HG03521 (cell line): ENCODE data around the gene SMTN.

Source experiments
- ATAC-seq: cut with Tn5 transposase; IDR thresholded peaks from one replicate; pipeline ENCODE4 v1.9.1; 2021; ENCODE audit warnings: mild to moderate bottlenecking, moderate library complexity; ENCODE audit not compliant: unreplicated experiment

SMTN gene

DNA sequence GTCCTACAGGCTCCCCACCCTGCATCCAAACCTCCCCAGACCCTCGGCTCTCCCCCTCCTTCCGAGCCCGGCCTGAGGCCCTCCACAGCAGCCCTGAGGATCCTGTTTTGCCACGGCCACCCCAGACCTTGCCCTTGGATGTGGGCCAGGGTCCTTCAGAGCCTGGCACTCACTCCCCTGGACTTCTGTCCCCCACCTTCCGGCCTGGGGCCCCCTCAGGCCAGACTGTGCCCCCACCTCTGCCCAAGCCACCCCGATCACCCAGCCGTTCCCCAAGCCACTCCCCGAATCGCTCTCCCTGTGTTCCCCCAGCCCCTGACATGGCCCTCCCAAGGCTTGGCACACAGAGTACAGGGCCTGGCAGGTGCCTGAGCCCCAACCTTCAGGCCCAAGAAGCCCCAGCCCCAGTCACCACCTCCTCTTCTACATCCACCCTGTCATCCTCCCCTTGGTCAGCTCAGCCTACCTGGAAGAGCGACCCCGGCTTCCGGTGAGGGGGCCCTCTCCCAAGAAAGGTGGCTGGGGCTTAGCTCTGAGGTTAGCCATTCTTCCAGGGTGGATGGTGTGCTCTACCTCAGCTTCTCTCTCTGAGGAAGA lies 44.5 kb downstream of the SMTN start:
- no peak for ATAC-seq

DNA sequence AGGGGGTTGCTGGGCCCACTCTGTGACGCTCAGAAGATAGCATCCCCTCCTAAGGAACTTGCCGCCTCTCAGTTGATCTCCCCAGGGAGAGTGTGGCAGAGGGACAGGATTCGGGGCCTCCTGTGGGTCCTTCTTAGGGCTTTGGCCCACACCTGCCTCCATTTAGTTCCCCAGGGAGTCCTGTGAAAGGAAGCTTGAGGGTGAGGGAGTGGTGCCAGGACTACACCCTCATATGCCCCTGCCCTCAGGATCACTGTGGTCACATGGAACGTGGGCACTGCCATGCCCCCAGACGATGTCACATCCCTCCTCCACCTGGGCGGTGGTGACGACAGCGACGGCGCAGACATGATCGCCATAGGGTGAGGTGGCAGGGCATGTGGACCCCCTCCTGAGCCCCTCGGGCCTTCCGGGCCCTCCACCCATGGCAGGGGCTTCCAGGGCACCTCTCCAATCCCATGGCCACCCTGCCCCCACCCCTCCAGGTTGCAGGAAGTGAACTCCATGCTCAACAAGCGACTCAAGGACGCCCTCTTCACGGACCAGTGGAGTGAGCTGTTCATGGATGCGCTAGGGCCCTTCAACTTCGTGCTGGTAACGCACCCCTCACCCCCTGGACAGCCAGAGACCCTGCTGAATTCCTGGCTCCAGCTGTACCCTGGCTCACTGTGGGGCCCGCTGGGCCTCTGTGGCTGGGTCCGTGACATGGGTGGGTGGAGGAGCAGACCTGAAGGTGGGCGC lies 45.2 kb downstream of the SMTN start:
- ATAC-seq: no peak

DNA sequence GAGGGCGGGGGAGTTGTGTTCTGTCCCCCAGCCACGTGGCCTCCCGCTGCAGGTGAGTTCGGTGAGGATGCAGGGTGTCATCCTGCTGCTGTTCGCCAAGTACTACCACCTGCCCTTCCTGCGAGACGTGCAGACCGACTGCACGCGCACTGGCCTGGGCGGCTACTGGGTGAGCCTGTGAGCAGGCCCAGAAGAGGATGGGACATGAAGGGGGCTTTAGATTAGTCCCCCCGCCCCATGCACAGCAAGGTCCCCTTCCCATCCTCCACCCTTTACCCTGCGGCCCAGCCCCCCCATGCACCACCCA lies 45.7 kb downstream of the SMTN start:
- no peak for ATAC-seq

DNA sequence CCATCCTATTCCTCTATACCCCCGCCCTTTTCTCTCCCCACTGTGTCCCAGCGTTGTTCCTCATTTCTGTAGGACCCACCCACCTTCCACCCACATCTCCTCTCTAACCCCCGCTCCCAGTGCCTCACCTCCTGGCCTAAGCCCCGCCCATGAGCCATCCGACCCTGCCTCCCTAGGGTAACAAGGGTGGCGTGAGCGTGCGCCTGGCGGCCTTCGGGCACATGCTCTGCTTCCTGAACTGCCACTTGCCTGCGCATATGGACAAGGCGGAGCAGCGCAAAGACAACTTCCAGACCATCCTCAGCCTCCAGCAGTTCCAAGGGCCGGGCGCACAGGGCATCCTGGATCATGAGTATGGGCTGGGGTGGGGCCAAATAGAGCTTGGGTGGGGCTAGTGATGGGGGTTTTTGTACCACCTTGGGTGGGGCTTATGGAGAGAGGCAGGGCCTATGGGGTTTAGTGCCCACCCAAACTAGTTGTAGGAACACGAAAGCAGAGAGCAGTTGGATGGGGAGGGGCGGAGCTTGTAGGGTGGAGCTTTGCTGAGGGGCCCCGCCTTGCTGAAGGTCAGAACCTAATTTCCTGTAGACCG lies 46.2 kb downstream of the SMTN start:
- no peak for ATAC-seq

DNA sequence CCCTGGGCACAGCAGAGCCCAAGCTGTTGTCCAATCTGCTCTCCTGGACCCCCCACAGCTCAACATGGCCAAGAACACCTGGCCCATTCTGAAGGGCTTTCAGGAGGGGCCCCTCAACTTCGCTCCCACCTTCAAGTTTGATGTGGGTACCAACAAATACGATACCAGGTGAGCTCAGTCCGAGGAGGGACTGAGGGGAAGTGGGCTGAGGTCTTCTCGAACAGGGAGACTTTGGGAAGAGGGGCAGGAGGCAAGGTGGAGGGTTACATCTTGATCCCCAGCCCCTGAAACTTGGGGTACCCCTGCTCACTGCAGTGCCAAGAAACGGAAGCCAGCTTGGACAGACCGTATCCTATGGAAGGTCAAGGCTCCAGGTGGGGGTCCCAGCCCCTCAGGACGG lies 47.0 kb downstream of the SMTN start:
- ATAC-seq: no peak

DNA sequence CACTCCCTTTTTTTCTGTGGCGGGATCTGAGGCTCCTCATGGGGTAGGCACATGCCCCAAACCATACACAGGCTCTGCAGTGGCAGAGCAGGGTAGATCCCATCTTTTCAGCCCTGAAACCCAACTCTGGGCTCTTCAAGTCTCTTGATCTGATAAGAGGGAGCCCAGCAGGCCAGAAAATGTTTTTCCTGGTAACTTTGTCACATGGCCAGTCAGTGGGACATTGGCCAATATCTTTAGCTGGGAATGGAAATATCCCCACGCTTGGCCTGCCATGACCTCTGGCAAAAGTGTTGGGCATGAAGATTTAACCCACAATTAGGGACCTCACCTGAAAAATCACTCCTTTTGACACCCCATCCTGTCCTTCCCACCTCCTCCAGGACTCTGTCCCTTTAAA lies 49.8 kb downstream of the SMTN start:
- ATAC-seq: no peak

DNA sequence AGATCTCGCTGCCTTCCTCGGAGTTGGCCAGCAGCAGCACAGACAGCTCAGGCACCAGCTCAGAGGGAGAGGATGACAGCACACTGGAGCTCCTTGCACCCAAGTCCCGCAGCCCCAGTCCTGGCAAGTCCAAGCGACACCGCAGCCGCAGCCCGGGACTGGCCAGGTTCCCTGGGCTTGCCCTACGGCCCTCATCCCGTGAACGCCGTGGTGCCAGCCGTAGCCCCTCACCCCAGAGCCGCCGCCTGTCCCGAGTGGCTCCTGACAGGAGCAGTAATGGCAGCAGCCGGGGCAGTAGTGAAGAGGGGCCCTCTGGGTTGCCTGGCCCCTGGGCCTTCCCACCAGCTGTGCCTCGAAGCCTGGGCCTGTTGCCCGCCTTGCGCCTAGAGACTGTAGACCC lies 52.8 kb downstream of the SMTN start:
- no peak for ATAC-seq

DNA sequence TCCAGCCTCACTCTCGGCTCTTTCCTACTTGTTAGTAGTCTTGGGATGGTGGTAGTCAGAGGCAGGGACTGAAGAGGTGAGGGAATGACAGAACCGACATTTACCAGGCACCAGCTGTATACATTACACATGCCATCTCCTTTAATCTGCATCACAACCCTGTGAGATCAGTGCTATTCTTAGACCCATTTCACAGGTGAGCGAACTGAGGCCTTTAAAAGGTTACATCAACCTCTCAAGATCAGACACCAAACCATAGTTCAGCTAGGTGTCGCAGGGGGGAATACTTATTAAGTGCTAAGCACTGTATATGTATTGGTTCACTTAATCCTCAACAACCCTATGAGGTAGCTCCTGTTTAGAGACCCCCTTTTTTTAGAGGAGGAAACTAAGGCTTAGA lies 53.6 kb downstream of the SMTN start:
- ATAC-seq: no peak

DNA sequence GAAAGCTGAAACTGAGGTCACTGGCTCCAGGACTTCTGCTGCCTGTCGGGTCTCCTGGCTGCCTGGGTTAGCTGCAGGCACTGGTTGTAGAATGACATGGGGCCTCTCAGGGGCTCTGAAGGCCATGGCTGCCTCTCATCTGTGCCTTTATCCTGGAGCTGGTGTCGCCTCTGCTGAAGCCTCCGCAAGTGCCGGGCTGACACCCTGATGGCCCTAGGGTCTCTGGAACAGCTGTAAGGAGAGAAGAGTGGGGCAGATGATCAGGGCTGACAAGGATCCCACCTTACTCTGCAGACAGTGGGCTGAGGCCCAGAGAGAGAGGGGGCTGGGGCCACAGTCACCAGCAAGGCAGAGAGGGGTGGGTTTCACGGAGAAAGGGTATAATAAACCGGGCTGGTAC lies 54.6 kb downstream of the SMTN start:
- no peak for ATAC-seq

DNA sequence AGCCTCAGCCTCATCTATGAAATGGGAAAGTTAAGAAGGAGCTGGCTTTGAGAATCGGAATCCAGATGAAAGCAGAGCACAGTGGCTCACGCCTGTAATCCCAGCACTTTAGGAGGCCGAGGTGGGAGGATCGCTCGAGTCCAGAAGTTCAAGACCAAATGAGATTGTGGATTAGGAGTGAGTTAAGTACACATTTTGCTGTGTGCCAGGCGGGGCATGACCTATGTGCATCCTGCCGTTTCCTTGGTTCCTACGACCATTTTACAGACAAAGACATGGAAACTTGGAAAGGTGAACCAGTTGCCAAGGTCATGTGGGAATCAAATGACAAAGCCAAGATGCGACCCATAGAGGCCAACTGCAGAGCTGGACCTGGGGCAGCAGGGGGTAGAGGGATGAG lies 55.0 kb downstream of the SMTN start:
- ATAC-seq: no peak

DNA sequence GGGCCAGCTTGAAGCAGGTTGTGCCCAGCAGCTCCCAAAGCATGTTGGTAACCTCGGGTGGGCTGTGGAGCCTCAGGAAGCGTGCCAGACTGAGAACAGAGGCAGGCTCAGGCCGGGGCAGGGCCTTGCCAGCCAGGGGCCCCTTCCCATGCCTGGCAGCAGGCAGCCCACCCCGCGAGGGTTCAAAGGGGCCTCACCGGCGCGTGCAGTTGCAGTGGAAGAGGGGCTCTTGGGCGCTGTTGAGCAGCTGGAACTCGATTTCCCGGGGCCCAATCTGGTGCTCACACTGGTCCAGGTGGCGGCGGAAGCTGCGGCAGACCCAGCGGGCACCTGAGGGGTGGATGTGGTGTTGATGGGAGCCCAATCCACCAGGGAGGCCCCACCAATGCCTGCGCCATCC lies 55.6 kb downstream of the SMTN start:
- ATAC-seq: no peak

DNA sequence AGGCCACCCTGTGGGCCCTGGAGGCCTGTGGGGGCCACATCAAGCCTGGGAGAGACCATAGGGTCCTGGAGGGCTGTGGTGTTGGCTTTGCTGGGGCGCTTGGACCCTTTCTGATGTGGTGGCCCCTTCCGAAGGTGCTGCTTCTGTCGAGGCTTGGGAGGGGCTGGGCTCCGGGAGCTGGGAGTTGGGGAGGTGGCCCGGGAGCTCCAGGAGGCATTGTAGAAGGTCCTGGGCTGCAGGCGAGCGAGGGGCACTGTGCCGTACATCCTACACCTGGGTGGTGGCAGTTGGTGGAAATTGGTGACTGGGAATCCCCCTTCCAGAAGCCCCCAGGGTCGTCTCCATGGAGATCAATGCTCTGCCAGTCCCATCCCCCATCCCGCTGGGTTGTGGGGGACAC lies 56.6 kb downstream of the SMTN start:
- ATAC-seq: no peak

DNA sequence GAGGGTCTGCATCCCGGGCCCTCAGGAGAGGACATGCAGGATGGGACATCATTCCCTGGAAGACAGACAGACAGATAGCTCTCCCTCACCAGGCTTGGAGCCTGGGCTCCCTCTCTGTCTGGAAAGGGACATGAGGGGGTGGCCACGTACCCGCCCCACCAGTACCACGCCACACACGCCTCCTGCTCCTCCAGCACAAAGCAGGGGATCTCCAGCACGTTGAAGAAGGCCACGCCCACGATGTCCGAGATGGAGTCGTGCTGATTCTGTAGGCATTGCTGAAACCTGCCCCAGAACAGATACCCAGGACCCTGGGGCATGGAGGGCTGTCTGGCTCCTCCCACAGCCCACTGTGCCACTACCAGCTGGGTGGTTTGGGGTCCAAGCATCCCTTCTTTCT lies 57.0 kb downstream of the SMTN start:
- no peak for ATAC-seq

DNA sequence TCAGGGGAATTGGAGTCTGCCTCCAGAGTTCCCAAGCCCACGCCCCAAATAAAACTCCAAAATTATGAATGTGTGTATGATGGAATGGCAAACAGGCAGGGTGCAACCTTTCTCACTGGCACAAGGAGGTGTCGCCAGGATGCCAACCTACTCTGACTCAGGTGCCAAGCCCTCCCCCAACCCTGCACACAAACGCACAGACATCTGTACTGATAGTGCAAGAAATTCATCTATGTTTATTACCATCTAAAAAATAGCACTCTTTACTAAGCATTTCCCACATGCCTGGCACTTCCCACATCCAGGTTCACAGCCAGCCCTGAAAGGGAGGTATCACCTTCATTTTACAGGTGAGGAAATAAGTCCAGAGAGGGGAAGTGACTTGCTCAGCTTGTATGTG lies 57.9 kb downstream of the SMTN start:
- no peak for ATAC-seq

DNA sequence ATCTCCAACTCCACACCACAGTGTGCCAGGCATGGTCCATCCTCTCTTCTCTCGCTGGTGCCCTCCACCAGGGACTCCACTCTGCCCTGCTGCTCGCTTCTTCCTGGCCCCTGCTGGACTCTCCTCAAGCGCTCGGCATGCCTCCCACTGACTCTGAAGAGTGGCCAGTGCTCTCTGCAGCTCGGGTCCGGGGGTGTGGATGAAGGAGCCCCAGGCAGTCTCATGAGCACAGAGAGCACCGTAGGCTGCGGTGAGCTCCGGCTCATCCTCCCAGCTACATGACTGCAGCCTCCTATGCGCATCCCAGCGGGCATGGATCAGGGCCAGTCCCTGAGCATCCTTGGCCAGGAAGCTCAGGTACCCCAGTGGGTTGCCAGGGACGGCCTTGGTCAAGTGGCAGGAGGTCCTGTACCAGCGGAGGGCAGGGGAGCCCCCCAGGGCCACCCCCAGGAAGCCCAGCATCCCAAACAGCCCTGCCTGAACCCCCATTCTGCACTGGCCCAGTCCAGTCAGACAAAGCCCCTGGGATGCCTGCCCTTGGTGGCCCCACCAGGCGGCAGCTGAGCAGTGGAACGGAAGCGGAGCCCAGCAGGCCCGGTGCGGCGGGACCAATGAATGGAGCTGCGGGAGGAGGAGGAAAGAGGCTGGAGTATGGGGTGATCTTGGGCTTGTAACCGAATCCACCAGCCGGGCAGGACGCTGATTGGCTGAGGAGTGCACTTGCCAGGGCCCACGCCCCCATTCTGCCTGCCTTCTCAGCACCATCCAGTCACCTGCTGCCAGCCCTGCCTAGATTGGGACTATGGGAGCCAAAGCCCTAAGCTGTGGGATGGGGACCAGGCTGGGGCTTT lies 59.0 kb downstream of the SMTN start, which contains the start of gene PLA2G3:
Gene PLA2G3 (minus strand): TSS at position 643 of the 851 bp plus-strand sequence. CDS start 154 bp downstream, at position 489.
- ATAC-seq: no peak

DNA sequence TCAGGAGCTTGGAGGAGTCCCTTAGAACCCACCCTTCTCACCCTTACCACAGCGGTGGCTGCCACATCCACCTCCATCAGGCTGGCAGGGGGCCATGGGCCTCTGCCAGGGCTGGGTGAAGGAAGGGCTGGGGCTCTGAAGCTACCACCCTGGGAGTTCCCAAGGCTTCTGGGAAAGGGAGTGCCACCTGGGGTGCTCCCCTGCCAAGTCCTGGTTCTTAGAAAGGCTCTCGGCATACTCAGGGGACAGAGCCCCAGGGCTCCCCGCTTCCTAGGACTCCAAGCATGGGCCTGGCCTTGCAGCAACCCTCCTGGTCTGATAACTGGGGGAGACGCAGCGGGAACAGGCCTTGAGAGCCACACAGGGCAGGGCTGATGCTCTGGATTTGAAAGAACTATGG lies 59.6 kb downstream of the SMTN start:
- ATAC-seq: no peak

DNA sequence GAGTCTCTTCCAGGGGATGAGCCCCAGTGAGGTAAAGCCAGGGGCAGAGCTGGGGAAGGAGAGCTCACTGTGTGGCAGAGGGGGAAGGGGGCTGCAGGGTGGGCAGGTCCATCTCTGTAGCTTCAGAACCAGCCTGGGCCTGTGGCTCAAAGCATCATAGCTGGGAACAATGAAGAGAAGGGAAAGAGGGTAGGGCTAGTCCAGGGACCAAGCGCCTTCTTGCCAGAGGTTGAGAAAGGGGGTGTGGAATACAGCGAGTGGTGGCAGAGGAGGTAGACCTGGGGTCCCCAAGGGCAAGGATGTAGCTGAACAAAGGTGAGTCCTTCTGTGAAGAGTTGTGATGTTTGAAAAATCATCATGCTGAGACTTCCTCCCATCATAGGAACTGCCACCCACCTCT lies 60.4 kb downstream of the SMTN start:
- ATAC-seq: no peak

DNA sequence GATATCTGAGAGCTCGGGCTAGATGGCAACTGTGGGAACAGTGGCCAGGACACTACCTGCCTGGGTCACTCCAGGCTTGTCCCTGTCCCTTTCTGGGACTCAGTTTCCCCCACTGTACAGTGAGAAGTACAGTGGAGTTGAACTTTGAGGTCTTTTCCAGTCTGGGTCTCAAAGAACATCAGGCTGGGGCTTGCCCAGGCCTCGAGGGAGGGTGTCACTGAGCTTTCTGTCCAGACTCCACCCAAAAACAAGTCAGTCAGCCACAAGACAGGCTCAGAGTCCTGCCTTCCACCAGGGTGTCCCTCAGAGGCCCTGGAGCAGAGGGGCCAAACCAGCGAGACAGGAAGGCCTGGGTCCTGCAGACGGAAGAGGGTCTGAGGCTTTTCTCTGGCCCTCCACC lies 61.2 kb downstream of the SMTN start:
- ATAC-seq: no peak

DNA sequence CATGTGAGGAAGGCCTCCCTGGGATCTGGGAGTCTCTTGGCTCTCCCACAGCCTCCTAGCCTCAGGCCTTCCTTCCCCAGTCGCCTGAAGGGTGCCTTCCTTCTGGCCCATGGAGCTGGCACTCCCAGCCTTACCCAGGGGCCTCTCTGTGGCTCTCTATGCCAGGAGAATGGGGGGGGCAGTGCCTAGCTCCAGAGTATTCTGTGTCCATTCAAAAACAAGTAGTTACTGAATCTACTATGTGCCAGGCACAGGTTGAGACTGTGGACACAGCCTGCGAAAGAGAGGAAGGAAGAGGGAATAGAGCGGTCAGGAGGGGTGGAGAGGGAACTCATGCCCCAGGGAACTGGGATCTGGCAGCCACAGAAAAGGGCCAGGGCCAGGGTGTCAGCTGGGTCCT lies 61.9 kb downstream of the SMTN start:
- no peak for ATAC-seq

DNA sequence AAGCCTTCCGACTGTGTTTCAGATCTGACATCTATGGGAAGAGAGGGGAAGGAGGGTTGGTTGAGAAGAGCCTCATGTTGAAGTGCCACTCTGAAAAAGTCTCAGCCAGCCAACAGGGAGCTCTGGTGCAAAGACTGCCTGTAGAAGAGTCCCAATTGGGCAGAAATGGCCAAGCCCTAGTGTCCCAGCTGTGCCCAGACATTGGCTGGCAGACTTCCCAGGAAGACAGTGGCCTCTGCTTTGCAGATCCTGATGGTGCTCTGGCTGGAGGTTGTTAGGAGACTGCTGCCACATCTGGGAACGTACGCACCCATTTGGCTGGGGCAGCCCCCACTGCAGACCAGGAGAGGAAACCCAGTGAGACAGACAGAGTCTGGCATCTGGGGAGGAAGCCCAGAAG lies 62.4 kb downstream of the SMTN start:
- ATAC-seq: no peak

DNA sequence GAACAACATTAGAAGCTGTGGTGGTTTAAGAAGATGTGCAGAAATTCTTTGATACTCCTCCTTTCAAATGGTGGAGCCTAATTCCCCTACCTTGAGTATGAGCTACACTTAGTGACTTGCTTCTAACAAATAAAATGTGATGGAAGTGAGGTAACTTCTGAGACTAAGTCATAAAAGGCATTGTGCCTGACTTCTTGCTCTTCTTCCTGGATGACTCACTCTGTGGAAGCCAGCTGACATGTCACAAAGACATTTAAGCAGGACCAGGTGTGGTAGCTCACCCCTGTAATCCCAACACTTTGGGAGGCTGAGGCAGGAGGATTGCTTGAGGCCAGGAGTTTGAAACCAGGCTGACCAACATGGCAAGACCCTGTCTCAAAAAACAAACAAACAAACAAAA lies 63.1 kb downstream of the SMTN start:
- no peak for ATAC-seq

DNA sequence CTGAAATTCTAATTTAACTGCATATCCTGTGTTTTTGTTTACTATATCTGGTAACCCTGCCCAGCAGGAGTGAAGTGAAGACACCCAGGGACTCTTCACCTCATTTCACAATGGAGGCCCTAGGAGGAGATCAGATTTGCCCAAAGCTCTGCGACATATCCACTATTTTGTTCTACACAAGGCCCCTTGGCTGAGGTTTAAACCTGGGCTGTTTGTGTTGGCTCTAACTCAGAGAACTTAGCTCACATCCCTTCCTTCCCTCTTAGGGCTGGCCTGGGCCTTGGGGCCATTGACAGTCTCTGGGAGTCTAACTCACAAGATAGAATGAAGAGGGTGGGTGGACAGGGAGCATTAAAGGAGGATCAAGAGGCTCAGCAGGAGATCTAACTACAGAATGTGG lies 67.4 kb downstream of the SMTN start:
- ATAC-seq: no peak
